A549 (cell line): Measurements from ENCODE around the gene IGFBP5.

Experiments used
- CEBPB ChIP-seq, 2 experiments: fragments of >200 bp in 1 of 2; sonication (Bioruptor Twin) in 1 of 2; formaldehyde crosslinking in 1 of 2; IDR thresholded peaks; 2 replicates each; pipeline ENCODE4 v1.6.1; 2012 to 2016
- JUN ChIP-seq, 2 experiments: fragments of >200 bp; sonication (Bioruptor Twin); formaldehyde crosslinking; IDR thresholded peaks; 2 replicates in 1 of 2; 3 replicates in 1 of 2; pipeline ENCODE4 v1.6.1; 2016 to 2017
- MAZ ChIP-seq: fragments of 150-350 bp; IDR thresholded peaks from 2 replicates; pipeline ENCODE4 v1.6.1; 2014; ENCODE audit warnings: antibody characterized with exemption, low read depth, low read length, borderline replicate concordance
- MYC ChIP-seq: IDR thresholded peaks from 2 replicates; pipeline ENCODE4 v1.6.1; 2012; ENCODE audit warnings: mild to moderate bottlenecking, inconsistent platforms, low read length, improper control_type of control experiment, borderline replicate concordance
- POLR2A ChIP-seq: IDR thresholded peaks from 2 replicates; pipeline ENCODE4 v1.6.1; 2012; ENCODE audit warnings: mild to moderate bottlenecking, low read length
- SMC3 ChIP-seq: fragments of >200 bp; sonication (Bioruptor Twin); formaldehyde crosslinking; IDR thresholded peaks from 3 replicates; pipeline ENCODE4 v1.6.1; 2018; ENCODE audit warnings: inconsistent platforms
- TF ChIP-seq, protein P1 (sequence below): fragments of >200 bp; sonication (Bioruptor Twin); formaldehyde crosslinking; IDR thresholded peaks from 3 replicates; pipeline ENCODE4 v1.5.1; 2016

DNA sequence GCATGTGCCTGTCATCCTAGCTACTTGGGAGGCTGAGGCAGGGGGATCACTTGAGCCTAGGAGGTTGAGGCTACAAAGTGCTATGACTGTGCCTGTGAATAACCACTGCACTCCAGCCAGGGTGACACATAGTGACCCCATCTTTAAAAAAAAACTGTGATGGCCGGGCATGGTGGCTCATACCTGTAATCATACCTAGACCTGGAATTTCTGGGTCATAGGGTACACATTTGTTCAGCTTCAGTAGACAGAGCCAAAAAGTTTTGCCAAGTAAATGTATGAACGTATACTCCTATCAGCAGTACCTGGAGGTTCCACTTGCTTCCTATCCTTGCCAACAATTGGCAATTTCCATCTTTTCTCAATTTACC, 68.5 kb downstream of the IGFBP5 start:
- TF ChIP-seq, protein P1, sequence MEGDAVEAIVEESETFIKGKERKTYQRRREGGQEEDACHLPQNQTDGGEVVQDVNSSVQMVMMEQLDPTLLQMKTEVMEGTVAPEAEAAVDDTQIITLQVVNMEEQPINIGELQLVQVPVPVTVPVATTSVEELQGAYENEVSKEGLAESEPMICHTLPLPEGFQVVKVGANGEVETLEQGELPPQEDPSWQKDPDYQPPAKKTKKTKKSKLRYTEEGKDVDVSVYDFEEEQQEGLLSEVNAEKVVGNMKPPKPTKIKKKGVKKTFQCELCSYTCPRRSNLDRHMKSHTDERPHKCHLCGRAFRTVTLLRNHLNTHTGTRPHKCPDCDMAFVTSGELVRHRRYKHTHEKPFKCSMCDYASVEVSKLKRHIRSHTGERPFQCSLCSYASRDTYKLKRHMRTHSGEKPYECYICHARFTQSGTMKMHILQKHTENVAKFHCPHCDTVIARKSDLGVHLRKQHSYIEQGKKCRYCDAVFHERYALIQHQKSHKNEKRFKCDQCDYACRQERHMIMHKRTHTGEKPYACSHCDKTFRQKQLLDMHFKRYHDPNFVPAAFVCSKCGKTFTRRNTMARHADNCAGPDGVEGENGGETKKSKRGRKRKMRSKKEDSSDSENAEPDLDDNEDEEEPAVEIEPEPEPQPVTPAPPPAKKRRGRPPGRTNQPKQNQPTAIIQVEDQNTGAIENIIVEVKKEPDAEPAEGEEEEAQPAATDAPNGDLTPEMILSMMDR: no peak
- TF ChIP-seq POLR2A (no peak), MYC (no peak), CEBPB (IDR thresholded peaks at IDR 0.05) (no peak), SMC3 (no peak), MAZ (no peak), JUN (IDR thresholded peaks at IDR 0.05) (no peak)
